GM12864 (cell line): ENCODE measurements around the gene BTN2A1.
A peak's percentile ranks its signal among the peaks of the same experiment; 100 is the strongest.

Experiments
- DNase-seq: peaks from one replicate; pipeline ENCODE4 v3.0.0-alpha.2; 2011; ENCODE audit warnings: low read depth
- H3K4me3 ChIP-seq: 2 replicates; pipeline ENCODE4 v1.5.1; 2011; ENCODE audit warnings: mild to moderate bottlenecking, low read depth, low read length, control low read depth
- TF ChIP-seq, protein P1 (sequence below): IDR thresholded peaks from 2 replicates; pipeline ENCODE4 v1.5.1; 2011; ENCODE audit warnings: low read depth, mild to moderate bottlenecking, moderate library complexity, low read length, control low read depth, inconsistent platforms; ENCODE audit errors: missing control alignments

Gene BTN2A1

DNA sequence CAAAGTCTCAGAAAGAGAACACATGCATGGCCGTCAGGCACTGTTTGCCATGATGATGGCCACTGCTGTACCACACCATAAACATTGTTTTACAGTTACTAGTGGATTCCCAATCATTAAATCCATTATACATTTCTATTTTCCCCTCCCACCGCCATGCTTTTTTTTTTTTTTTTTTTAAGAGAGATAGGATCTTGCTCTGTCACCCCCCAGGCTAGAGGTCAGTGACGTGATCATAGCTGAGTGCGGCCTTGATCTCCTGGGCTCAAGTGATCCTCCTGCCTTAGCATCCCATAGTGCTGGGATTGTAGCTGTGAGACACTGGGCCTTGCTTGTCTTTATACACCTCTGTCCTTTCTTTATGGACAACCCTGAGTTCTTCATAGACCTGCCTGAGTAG, 21.7 kb upstream of the BTN2A1 start:
- DNase-seq, result no peak
- H3K4me3 ChIP-seq, result no peak overlapping the region
- TF ChIP-seq, protein P1, sequence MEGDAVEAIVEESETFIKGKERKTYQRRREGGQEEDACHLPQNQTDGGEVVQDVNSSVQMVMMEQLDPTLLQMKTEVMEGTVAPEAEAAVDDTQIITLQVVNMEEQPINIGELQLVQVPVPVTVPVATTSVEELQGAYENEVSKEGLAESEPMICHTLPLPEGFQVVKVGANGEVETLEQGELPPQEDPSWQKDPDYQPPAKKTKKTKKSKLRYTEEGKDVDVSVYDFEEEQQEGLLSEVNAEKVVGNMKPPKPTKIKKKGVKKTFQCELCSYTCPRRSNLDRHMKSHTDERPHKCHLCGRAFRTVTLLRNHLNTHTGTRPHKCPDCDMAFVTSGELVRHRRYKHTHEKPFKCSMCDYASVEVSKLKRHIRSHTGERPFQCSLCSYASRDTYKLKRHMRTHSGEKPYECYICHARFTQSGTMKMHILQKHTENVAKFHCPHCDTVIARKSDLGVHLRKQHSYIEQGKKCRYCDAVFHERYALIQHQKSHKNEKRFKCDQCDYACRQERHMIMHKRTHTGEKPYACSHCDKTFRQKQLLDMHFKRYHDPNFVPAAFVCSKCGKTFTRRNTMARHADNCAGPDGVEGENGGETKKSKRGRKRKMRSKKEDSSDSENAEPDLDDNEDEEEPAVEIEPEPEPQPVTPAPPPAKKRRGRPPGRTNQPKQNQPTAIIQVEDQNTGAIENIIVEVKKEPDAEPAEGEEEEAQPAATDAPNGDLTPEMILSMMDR, result no peak

DNA sequence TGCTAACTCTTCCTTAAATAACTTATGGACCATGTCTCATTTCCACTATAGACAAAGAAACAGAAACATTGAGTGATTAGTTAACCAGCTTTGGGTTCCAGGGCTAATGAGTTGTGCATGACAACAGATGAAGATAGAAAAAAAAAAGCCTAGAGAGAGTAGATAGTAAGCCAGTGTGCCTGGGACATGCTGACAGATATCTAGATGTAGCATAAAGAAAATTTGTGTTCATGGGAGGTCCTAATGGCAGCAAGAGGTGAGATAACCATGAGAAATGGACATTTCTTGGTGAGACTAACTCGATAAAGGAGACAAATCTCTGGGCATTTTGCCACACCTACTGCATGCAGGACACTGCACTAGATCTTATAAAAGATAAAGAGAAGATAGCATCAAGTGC, 20.2 kb upstream of the BTN2A1 start:
- DNase-seq, result no peak

GRCh38 chr6:26438000-26438399, 19.8 kb upstream of the BTN2A1 start:
- no peak for DNase-seq
- TF ChIP-seq, protein P1, result no peak
- no peak overlapping the region for H3K4me3 ChIP-seq

More for the DNA sequence above, 20.2 kb upstream of the BTN2A1 start:
- TF ChIP-seq, protein P1, result no peak
- H3K4me3 ChIP-seq, result no peak overlapping the region

DNA sequence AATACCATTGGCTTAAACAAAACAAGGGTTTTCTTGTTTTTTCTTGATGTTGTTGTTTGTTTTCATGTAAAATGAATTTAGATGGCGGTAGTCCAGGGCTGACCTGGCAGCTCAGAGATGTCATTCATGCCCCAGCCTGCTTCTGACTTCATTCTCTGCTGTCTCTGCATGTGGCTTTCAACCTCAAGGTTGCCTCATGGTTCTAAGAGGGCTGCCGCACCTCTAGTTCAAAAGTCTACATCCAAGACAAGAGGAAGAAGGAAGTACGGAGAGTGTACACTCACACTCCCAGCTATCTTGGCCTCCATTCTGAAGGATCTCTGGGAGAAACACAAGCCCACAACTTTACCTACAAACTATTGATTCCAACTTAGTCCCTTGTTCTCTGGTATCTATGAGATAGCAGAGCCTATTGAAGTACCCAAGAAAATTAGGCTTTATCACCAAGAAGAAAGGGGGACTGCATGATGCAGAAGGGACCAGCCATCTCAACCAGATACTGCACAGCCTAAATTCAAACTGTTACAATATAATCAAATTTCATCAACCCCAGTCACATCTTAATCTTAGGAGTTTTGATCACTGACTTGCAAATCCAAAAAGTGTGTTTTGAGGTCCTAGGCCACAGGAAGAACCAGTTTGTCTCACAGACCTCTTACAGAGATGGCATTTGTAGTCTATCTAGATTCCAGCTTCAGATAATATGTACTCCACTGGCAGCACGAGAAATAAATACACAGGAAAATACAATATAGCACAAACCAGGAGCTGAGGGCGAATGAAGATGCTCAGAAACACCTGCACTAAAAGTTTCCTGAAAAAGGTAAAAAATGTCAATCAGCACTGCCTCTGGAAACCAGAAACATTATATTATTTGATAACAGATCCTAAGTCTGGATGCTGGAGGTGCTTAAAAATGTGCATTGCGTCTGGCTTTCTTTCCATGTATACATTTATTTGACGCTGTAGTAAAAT, 18.3 kb upstream of the BTN2A1 start:
- DNase-seq, result no peak
- H3K4me3 ChIP-seq, result peak overlapping the region; percentile 89; the same call in 1 of the 2 replicates
- TF ChIP-seq, protein P1, result no peak

DNA sequence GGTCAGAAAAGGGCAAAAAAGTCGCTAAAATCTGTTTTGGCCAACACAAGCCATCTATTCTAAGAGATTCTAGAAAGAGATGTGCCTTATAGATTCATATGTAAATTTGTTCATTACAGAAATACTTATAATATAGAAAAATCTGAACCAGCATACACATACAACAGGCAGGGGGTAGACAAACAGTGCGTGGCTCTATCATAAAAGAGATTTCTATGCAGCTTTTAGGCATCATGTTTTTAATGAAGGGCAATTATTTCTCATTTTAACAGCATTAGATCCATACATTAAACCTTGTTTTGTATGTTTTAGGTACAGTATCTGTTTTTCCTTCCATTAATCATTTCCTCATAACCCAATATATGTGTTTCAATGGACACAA, 16.8 kb upstream of the BTN2A1 start:
- H3K4me3 ChIP-seq, result peak overlapping the region; percentile 89
- TF ChIP-seq, protein P1, result no peak
- no peak for DNase-seq

GRCh38 chr6:26441977-26442376, 15.8 kb upstream of the BTN2A1 start:
- no peak for DNase-seq
- H3K4me3 ChIP-seq, result peak overlapping the region; percentile 44; the same call in 1 of the 2 replicates
- TF ChIP-seq, protein P1, result no peak
